Activated CD8-positive, alpha-beta memory T cell treated with anti-CD3 and anti-CD28 coated beads for 48 hours (primary cell): ENCODE data around the gene DNAH17.
A peak's percentile ranks its signal among the peaks of the same experiment; 100 is the strongest.

Source experiments
- DNase-seq, 3 experiments: peaks; one replicate each; pipeline ENCODE4 v3.0.0-alpha.2; 2020; ENCODE audit warnings: low read depth in 2 of 3, low spot score in 2 of 3

Gene DNAH17

DNA sequence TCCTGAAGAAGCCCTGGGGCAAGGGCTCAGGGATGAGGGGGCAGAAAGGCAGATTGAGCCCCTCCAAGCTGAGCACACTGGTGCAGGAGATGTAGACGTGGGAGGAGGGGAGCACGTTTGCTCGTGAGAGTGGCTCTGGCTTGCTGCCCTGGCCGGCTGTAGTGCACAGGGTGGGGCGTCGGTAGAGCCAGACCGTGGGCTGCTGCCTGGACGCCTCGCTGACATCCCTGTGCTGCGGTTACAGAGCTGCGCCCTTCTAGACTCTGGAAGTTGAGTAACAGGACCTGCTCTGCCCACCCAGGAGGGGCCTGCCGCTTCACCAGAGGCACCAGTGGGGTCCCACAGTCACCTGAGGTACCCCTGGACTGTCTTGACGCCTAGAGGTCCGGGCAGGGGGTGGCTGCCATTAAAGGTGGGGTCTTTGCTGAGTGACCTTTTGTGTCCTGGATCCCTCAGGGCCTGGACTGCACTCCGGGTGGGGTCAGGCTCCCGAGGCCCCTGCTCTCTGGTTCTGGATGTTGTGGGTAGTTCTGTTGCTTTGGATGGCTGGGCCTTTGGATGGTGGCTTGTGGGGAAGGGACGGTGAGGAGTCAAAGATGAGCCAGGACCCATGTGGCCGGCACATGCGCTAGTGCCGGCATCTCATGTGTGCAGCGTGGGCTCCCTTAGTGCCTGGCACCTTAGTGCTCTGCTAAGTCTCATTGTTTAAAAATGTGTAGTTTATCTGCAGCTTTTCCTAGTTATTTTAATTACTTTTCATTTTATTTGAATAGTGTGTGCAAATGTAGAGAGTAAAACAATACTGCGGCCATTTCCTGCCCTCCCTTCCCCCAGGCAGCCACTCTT is 157.0 kb downstream of the DNAH17 start:
- no peak for DNase-seq

DNA sequence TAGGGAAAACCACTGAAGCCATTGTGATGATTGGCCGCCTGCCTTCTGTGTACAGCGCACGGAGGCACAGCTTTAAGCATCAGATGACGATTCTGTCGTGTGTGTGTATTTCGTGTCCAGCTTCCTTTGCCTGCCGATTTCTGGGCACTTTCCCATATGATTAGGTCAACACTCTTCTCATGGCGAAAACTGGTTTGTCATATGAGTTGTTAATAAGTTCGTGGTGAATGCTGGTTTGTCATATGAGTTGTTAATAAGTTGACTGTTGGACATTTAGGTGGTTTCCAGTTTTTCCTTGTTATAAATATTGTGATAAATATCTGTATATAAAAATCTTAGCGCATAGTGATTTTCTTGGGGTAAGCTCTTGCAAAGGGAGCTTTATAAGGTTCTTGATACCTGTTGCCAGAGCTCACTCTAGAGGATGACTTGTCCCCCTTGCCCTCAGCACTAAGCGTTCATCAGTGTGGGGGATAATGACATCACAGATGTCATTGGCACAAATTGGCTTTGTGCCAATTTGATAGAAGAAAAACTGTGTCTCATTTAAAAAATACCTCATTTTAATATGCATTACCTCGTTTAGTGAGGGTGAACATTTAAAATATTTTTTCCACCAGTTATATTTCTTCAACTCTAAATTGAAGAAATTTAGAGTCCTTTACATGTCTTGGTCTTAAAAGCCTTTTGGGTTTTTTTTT is 158.7 kb downstream of the DNAH17 start:
- no peak for DNase-seq

GRCh38 chr17:78417531-78417909 is 159.7 kb downstream of the DNAH17 start:
- DNase-seq: no peak

DNA sequence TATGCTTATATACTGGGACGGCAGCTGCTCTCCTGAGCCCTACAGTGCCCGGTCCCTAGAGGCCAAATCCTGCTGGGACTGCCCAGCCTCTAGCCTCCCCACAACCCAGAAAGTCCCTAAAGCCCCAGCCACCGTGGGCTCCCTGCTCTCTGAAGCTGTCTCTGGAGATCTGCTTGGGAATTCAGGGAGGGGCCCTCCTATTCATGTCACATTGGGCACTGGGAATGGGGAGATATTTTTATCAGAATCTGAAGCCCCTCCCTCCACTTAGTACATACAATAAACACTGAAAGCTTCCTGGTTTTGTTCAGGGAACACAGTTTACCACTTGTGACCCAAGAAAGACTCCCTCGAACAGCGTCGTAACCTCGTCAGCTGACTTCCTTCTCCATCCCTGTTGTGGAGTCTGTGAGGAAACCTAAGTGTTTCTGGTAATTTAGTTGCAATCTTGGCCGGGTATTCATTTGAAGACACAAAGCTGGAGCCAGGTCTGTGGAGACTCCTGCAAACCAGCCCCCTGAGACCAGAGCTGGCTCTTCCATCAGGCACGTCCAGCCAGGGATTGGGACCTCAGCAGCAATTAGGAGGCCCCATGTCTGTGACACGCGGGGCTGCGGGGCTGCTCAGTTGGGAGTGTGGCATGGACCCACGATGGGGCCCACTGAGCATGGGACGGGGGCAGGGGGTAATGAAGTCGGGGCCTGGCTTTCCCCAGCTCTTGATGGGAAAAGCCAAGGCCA is 160.2 kb downstream of the DNAH17 start:
- no peak for DNase-seq

- DNase-seq: no peak
Measured at GRCh38 chr17:78415821-78416711, 161.1 kb downstream of the DNAH17 start.

GRCh38 chr17:78414178-78415162 is 162.7 kb downstream of the DNAH17 start:
- DNase-seq: peak in 1 of 3 experiments; percentile 33

DNA sequence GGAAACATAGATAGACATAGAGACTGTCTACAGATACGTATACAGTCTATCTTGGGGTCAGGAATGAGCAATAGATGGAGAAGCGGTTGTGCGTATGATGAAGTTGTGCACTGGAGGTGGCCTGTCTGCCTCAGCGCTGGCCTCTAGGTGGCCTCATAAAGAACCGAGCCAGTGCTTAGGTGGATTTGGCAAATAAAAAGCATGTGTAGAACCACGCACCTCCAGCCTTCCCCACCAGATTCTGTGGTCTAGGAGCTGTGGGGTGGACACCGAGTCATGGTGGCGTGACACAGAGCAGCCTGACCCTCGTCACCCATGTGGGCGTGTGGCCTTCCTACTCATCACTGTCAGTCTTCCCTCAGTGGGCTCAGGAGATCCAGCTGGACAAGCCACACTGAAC is 164.8 kb downstream of the DNAH17 start:
- peak in 1 of 3 experiments; percentile 38 for DNase-seq

- DNase-seq: no peak
Measured at GRCh38 chr17:78411241-78411857, 165.8 kb downstream of the DNAH17 start.

GRCh38 chr17:78409191-78409928 is 167.8 kb downstream of the DNAH17 start:
- no peak for DNase-seq

DNA sequence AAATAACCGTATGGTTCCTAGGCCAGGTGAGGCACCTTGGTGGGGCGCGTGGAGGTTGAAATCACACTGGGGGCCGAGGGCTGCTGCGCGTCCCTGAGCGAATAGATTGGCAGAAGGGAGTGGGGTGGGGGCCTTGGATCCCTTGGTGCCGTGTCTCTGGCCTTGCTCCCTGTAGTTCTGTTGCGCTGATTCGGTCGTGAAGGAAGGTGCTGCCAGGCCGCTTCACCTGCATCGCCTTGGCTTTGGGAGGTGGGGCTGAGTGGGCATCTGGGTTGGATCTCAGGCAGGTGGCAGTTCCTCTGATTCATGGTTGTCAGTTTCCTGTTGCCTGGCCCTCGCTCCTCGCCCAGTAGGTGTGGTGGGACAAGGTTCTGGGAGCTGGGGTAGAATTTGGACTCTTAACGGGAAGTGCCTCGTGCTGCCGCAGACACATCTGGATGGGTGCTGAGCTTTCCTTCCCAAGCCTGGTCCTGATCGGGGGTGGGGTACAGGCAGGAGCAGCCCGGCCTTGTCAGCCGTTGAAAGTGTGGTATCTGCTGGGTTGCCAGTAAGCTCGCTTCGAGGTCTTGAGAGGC is 168.6 kb downstream of the DNAH17 start:
- DNase-seq: no peak

GRCh38 chr17:78407387-78408000 is 169.7 kb downstream of the DNAH17 start:
- no peak for DNase-seq

DNA sequence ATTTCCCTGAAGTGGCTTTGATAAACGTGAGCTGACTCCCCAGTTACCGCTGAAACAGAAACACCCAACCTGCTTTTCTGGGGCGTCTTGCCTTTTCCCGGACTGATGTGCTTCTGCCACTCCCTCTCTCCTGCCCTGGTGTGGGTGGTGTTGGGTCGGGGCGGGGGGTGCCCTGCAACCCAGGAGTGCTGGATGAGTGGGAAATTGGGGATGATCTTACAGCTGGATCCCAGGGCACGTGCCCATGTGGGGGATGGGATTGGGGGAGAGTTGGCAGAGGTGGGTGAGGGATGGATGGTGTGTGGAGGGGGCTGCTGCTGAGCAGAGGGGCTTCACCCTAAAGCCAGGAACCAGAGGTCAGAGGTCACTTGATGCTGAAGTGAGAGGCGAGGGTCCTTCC is 170.3 kb downstream of the DNAH17 start:
- no peak for DNase-seq

DNA sequence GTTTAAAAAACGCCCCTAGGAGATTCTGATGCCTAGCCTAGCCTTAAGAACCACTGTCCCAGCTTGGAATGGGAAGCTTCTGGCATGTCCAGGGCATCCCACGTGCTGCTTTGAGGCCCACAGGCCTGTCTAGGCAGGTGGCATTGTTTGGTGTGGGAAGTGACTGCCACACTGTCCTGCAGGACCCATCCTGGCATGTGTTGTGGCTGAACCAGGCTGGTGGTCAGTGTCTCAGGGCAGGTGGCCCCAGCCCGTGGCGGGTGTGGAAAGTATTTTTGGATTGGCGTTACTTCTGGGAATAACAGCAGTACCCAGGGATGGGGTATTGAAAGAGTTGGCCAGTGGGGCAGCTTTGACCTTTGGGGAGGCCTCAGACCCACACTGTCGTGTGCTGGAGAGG is 170.8 kb downstream of the DNAH17 start:
- DNase-seq: no peak

DNA sequence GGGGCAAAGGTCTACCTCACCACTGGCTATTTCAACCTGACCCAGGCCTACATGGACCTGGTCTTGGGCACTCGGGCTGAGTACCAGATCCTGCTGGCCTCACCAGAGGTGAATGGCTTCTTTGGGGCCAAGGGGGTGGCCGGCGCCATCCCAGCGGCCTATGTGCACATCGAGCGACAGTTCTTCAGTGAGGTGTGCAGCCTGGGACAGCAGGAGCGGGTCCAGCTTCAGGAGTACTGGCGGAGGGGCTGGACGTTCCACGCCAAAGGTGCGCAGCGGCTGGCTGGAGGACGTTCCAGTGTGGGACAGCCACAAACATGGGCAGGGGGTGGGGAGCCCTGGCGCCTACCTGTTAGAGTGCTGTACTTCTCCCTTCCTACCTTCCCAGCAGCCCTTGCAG is 173.4 kb downstream of the DNAH17 start:
- DNase-seq: no peak

GRCh38 chr17:78401891-78402290 is 175.3 kb downstream of the DNAH17 start:
- DNase-seq: no peak

DNA sequence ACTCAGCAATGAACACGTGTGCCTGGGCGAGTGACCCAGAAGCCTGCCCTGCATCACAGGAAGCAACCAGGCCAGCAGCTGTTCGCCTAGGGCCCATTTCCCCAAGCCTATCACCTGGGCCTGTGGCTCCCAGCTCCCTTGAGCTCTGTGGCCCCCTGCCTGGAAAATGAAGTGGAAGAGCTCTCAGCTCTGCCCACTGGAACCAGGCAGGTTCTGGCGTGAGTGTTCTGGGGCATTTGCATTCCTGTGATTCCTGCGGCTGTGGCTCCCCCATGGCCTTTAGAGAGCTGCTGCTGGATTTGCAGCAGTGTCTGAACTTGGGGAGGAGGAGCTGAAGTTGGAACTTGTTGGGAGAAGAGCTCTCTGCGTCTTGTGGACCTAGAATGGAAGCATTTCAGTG is 175.9 kb downstream of the DNAH17 start:
- DNase-seq: no peak

DNA sequence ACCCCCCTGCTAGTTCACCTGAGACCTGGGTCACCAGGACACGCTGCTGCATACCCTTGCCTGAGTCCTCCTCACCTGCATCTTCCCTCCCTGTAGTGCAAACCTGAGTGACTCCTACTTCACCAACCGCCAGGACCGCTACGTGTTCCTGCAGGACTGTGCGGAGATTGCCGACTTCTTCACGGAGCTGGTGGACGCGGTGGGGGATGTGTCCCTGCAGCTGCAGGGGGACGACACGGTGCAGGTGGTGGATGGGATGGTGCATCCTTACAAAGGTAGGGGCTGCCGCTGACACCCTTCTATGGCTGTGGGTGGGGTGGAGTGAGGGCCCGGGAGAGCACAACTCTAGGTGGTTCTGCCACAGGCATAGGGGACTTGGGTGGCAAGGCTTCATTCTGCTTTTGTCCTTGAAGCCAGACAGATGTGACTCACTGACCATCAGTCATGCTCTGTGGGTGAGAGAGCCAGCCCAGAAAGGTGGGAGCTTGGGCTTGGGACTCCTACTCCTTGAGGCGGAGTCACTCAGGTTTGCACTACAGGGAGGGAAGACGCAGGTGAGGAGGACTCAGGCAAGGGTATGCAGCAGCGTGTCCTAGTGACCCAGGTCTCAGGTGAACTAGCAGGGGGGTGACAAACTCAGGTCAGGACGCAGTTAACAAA is 176.5 kb downstream of the DNAH17 start:
- DNase-seq: no peak
